ENCODE results near the gene MT2A. TPM values are rescaled to one million over a fixed set of nuclear protein-coding genes. Genes with fewer than 3 reads are reported as not detected.

Gene MT2A
- total and polyA plus RNA-seq, 2 experiments from 2014 or later, result 2.1 TPM; not detected in 1

DNA sequence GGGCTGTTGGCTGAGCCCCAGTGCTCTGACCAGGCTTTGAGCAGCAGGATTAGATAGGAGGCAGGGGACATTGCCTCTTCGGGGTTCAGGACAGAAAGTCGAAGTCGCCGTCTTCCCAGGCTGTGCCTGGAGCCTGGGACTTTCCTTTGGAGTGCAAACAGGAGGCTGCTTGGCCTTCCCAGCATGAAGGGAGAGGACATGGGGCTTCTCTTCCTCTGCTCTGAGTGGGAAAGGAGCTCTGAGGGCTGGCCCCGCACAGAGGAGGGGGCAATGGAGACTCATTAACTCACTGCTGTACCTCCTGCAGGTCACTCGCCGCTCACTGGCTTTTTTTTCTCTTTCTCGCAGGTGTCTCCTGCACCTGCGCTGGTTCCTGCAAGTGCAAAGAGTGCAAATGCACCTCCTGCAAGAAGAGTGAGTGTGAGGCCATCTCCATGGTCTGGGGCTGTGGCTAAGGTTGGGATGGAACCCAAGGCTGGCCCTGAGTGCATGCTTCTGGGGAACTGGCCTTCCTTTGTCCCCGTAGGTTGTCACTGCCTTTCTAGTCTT lies 50.0 kb downstream of the MT2A start:
- no peaks in the 10 kb centered on the region for H3K36me3 ChIP-seq
- peaks cover 94% of the 10 kb centered on the region for H3K27me3 ChIP-seq
- no peak overlapping the region for H3K27ac ChIP-seq
- no peak for DNase-seq (ENCODE audit: low read depth in 1 of 2, low spot score in 1 of 2)
- peaks cover 3% of the 10 kb centered on the region for H3K4me1 ChIP-seq (ENCODE audit: low read depth)
- H3K4me3 ChIP-seq, result no peak overlapping the region
- TF ChIP-seq, protein P1, sequence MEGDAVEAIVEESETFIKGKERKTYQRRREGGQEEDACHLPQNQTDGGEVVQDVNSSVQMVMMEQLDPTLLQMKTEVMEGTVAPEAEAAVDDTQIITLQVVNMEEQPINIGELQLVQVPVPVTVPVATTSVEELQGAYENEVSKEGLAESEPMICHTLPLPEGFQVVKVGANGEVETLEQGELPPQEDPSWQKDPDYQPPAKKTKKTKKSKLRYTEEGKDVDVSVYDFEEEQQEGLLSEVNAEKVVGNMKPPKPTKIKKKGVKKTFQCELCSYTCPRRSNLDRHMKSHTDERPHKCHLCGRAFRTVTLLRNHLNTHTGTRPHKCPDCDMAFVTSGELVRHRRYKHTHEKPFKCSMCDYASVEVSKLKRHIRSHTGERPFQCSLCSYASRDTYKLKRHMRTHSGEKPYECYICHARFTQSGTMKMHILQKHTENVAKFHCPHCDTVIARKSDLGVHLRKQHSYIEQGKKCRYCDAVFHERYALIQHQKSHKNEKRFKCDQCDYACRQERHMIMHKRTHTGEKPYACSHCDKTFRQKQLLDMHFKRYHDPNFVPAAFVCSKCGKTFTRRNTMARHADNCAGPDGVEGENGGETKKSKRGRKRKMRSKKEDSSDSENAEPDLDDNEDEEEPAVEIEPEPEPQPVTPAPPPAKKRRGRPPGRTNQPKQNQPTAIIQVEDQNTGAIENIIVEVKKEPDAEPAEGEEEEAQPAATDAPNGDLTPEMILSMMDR (IDR thresholded peaks at IDR 0.05; ENCODE audit: low read depth, low read length), result no peak
- no peaks in the 10 kb centered on the region for H3K9me3 ChIP-seq (ENCODE audit: low read depth)

Other genes with a start within 250 kb of the MT2A start
- 152 and 157 TPM in 2 replicates for gene AMFR, start 183.0 kb upstream of the MT2A start, total RNA-seq
- gene AMFR, start 183.0 kb upstream of the MT2A start, polyA plus RNA-seq, result 52.7 and 65.3 TPM in 2 replicates
- gene NUDT21, start 157.3 kb upstream of the MT2A start, total RNA-seq, result 59.3 and 79.9 TPM in 2 replicates
- gene NUDT21, start 157.3 kb upstream of the MT2A start, polyA plus RNA-seq, result 47.4 and 68.7 TPM in 2 replicates
- gene OGFOD1, start 157.0 kb upstream of the MT2A start, total RNA-seq, result 32.0 and 65.5 TPM in 2 replicates
- 49.4 and 54.9 TPM in 2 replicates for gene OGFOD1, start 157.0 kb upstream of the MT2A start, polyA plus RNA-seq
- 31.9 and 32.8 TPM in 2 replicates for gene BBS2, start 88.6 kb upstream of the MT2A start, total RNA-seq
- 50.4 and 64.7 TPM in 2 replicates for gene BBS2, start 88.6 kb upstream of the MT2A start, polyA plus RNA-seq
- not detected in 2 replicates for gene MT4, start 43.5 kb upstream of the MT2A start, total RNA-seq
- gene MT4, start 43.5 kb upstream of the MT2A start, polyA plus RNA-seq, result not detected in 2 replicates
- gene MT3, start 19.1 kb upstream of the MT2A start, total RNA-seq, result not detected in 2 replicates
- 1.0 TPM in 1 of 2 replicates, not detected in the other for gene MT3, start 19.1 kb upstream of the MT2A start, polyA plus RNA-seq
- 3.6 and 9.1 TPM in 2 replicates for gene MT1E, start 17.2 kb downstream of the MT2A start, total RNA-seq
- 4.5 and 4.7 TPM in 2 replicates for gene MT1E, start 17.2 kb downstream of the MT2A start, polyA plus RNA-seq
- gene MT1M, start 24.1 kb downstream of the MT2A start, total RNA-seq, result not detected in 2 replicates
- not detected in 2 replicates for gene MT1M, start 24.1 kb downstream of the MT2A start, polyA plus RNA-seq
- gene MT1A, start 30.1 kb downstream of the MT2A start, total RNA-seq, result not detected in 2 replicates
- gene MT1A, start 30.1 kb downstream of the MT2A start, polyA plus RNA-seq, result not detected in 2 replicates
- gene MT1B, start 43.3 kb downstream of the MT2A start, total RNA-seq, result not detected in 2 replicates
- not detected in 2 replicates for gene MT1B, start 43.3 kb downstream of the MT2A start, polyA plus RNA-seq
- gene MT1F, start 49.4 kb downstream of the MT2A start, total RNA-seq, result not detected in 2 replicates
- not detected in 2 replicates for gene MT1F, start 49.4 kb downstream of the MT2A start, polyA plus RNA-seq
- gene MT1G, start 59.5 kb downstream of the MT2A start, total RNA-seq, result 3.7 TPM in 1 of 2 replicates, not detected in the other
- gene MT1G, start 59.5 kb downstream of the MT2A start, polyA plus RNA-seq, result not detected in 2 replicates
- not detected in 2 replicates for gene MT1H, start 61.2 kb downstream of the MT2A start, total RNA-seq
- gene MT1H, start 61.2 kb downstream of the MT2A start, polyA plus RNA-seq, result not detected in 2 replicates
- 5.7 and 13.3 TPM in 2 replicates for gene MT1X, start 73.9 kb downstream of the MT2A start, total RNA-seq
- 9.3 and 11.1 TPM in 2 replicates for gene MT1X, start 73.9 kb downstream of the MT2A start, polyA plus RNA-seq
- 110 and 115 TPM in 2 replicates for gene NUP93, start 121.5 kb downstream of the MT2A start, total RNA-seq
- 127 and 157 TPM in 2 replicates for gene NUP93, start 121.5 kb downstream of the MT2A start, polyA plus RNA-seq